ENCODE results near the gene FAM9B. TPM values are rescaled to one million over a fixed set of nuclear protein-coding genes. Genes with fewer than 3 reads are reported as not detected.

Gene FAM9B
- total RNA-seq, 1 experiment from 2014 or later = 0.07 TPM

DNA sequence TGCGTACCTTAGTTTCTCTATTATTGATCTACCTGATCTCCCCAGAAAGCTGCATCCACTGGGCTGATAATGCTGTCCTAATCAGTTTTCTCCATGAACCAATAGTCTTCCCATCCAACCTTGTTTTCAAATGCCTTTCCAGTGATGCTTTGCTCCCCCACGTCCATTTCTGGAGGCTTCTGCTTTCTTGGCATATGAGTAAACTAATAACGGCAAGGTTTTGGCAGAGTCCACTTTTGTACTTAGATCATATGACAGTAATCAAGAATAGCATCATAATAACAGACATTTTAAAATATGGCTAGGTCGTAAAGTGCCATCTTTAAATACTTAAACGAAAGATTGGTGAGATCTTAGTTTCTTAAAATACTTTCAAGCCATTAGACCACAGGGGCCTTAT, 38.4 kb upstream of the FAM9B start:
- Histone ChIP-seq H4K20me1 (ENCODE audit: low read length) (no peaks in the 10 kb centered on the region), H3K9me2 (replicated peaks; ENCODE audit: low read length) (no peaks in the 10 kb centered on the region), H3K79me2 (ENCODE audit: low read length) (no peaks in the 10 kb centered on the region), H2AFZ (ENCODE audit: low read length) (no peak overlapping the region), H3K4me1 (ENCODE audit: insufficient read depth, low read length) (peaks cover 16% of the 10 kb centered on the region), H3K27me3 (ENCODE audit: low read length) (no peaks in the 10 kb centered on the region), H3F3A (ENCODE audit: low read length, unreplicated experiment) (no peaks in the 10 kb centered on the region), H3K36me3 (ENCODE audit: low read depth, low read length) (no peaks in the 10 kb centered on the region), H3K9me3 (ENCODE audit: low read length) (no peaks in the 10 kb centered on the region), H3K4me3 (ENCODE audit: low read length) (no peak overlapping the region), H3K27ac (ENCODE audit: low read length) (0 out of 2 replicates have a peak overlapping the region, but pooled peaks have one; percentile 91), H3K4me2 (ENCODE audit: low read length) (no peak overlapping the region), H3K9ac (ENCODE audit: low read length) (no peak overlapping the region)
- no peak for DNase-seq
- POLR2A ChIA-PET (ENCODE audit: unreplicated experiment) = no interaction called here
- CTCF ChIA-PET = no interaction called here
- no TSS peak for BruUV-seq (replicated peaks)
- TF ChIP-seq EZH2 (IDR thresholded peaks at IDR 0.05; ENCODE audit: low read length, unreplicated experiment) = no peak
- no peak for TF ChIP-seq CTCF (conservative IDR thresholded peaks at IDR 0.05; ENCODE audit: low read depth, low read length)
- no peak for TF ChIP-seq EZH2phosphoT487 (IDR thresholded peaks at IDR 0.05; ENCODE audit: borderline replicate concordance, low read length)
- ATAC-seq = no peak
- intact Hi-C loops (cut with micrococcal nuclease) = loop anchor here (5.0 to 10.0 kb wide), 2 partner anchors 100 to 227 kb away; no protein-coding TSS in a partner anchor

DNA sequence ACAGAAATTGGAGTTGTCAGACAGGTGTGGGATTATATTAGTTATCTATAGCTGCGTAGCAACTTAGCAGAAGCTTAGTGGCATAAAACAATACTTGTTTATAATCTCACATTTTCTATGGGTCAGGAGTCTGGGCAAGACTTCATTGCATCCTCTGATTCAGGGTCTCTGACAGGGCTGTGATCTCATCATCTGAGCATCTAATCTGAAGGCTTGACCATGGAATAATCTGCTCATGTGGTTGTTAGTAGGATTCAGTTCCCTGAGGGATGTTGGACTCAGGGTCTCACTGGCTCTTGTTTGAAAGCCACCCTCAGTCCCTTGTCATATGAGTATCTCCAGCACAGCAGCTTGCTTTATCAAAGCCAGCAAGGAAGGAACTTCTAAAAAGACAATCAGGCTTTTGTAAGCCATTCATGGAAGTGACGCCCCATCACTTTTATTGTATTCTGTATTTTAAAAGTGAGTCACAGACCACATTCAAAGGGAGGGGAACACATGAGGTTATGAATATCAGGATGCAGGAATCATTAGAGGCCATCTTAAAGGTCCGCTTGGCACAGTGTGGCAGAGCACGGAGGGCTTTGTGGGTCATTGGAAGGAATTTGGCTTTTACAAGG, 37.2 kb upstream of the FAM9B start:
- no TSS peak for BruUV-seq (replicated peaks)
- no peaks in the 10 kb centered on the region for H3F3A ChIP-seq (ENCODE audit: low read length, unreplicated experiment)
- H3K27me3 ChIP-seq (ENCODE audit: low read length) = no peaks in the 10 kb centered on the region
- peak overlapping the region; percentile 43; the same call in 1 of the 2 replicates for H3K9ac ChIP-seq (ENCODE audit: low read length)
- ChIA-PET CTCF (interaction anchor here (0.7 kb wide), 1 partner anchor 286 kb away, joined by 3 read pairs; no protein-coding TSS in a partner anchor), POLR2A (ENCODE audit: unreplicated experiment) (interaction anchor here (0.6 kb wide), 1 partner anchor 18 kb away, joined by 12 read pairs; no protein-coding TSS in a partner anchor)
- peaks cover 16% of the 10 kb centered on the region for H3K4me1 ChIP-seq (ENCODE audit: insufficient read depth, low read length)
- H3K27ac ChIP-seq (ENCODE audit: low read length) = peak overlapping the region; percentile 91
- no peak overlapping the region for H3K4me3 ChIP-seq (ENCODE audit: low read length)
- peak overlapping the region; percentile 43; the same call in 1 of the 2 replicates for H2AFZ ChIP-seq (ENCODE audit: low read length)
- H4K20me1 ChIP-seq (ENCODE audit: low read length) = no peaks in the 10 kb centered on the region
- no peak for TF ChIP-seq EZH2 (IDR thresholded peaks at IDR 0.05; ENCODE audit: low read length, unreplicated experiment)
- TF ChIP-seq CTCF (conservative IDR thresholded peaks at IDR 0.05; ENCODE audit: low read depth, low read length) = no peak
- no peak for TF ChIP-seq EZH2phosphoT487 (IDR thresholded peaks at IDR 0.05; ENCODE audit: borderline replicate concordance, low read length)
- DNase-seq (peak; percentile 82), ATAC-seq (peak; percentile 90)
- H3K9me2 ChIP-seq (replicated peaks; ENCODE audit: low read length) = no peaks in the 10 kb centered on the region
- H3K9me3 ChIP-seq (ENCODE audit: low read length) = no peaks in the 10 kb centered on the region
- no peaks in the 10 kb centered on the region for H3K36me3 ChIP-seq (ENCODE audit: low read depth, low read length)
- H3K4me2 ChIP-seq (ENCODE audit: low read length) = peak overlapping the region; percentile 50
- intact Hi-C loops (cut with micrococcal nuclease) = loop anchor here (1.0 to 10.0 kb wide), 4 partner anchors 77 to 226 kb away; no protein-coding TSS in a partner anchor
- no peaks in the 10 kb centered on the region for H3K79me2 ChIP-seq (ENCODE audit: low read length)

DNA sequence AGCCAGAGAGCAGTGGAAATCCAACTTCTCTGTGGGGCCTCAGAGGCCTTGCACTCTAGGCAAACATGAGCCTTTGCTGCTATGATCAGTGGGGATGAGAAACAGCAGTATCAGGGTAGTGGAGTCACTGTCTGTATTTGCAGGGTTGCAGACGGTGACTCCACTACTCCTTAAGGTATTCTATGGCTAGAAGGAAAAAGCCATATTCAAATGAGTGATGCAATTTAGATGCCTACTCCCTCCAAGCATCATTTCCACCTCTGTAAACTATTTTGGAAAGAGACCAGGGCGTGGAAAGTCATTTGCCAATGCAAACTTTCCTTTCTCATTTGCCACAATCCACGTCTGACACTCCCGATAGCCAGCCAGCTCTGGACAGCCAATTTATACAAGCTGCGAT, 35.6 kb upstream of the FAM9B start:
- no peak for ATAC-seq
- Histone ChIP-seq H3K27ac (ENCODE audit: low read length) (no peak overlapping the region), H3K27me3 (ENCODE audit: low read length) (no peaks in the 10 kb centered on the region), H3K4me2 (ENCODE audit: low read length) (no peak overlapping the region), H4K20me1 (ENCODE audit: low read length) (no peaks in the 10 kb centered on the region), H3K36me3 (ENCODE audit: low read depth, low read length) (no peaks in the 10 kb centered on the region), H3K9me2 (replicated peaks; ENCODE audit: low read length) (no peaks in the 10 kb centered on the region), H3K9ac (ENCODE audit: low read length) (no peak overlapping the region), H3K79me2 (ENCODE audit: low read length) (no peaks in the 10 kb centered on the region), H3F3A (ENCODE audit: low read length, unreplicated experiment) (no peaks in the 10 kb centered on the region), H2AFZ (ENCODE audit: low read length) (no peak overlapping the region), H3K4me1 (ENCODE audit: insufficient read depth, low read length) (peaks cover 16% of the 10 kb centered on the region), H3K4me3 (ENCODE audit: low read length) (no peak overlapping the region), H3K9me3 (ENCODE audit: low read length) (no peaks in the 10 kb centered on the region)
- ChIA-PET POLR2A (ENCODE audit: unreplicated experiment) (no interaction called here), CTCF (interaction anchor here (0.6 kb wide), 1 partner anchor 272 kb away, joined by 4 read pairs; no protein-coding TSS in a partner anchor)
- no TSS peak for BruUV-seq (replicated peaks)
- no peak for DNase-seq
- intact Hi-C loops (cut with micrococcal nuclease) = no loop called here
- TF ChIP-seq CTCF (conservative IDR thresholded peaks at IDR 0.05; ENCODE audit: low read depth, low read length) = no peak
- TF ChIP-seq EZH2 (IDR thresholded peaks at IDR 0.05; ENCODE audit: low read length, unreplicated experiment) = no peak
- TF ChIP-seq EZH2phosphoT487 (IDR thresholded peaks at IDR 0.05; ENCODE audit: borderline replicate concordance, low read length) = no peak
